GM12891 (cell line): ENCODE results near the gene ZSCAN5C.

Experiments
- PAX5 ChIP-seq: IDR thresholded peaks from 2 replicates; pipeline ENCODE4 v1.6.1; 2011; ENCODE audit warnings: low read length, moderate library complexity, mild to moderate bottlenecking; ENCODE audit not compliant: insufficient read depth, severe bottlenecking
- POLR2A ChIP-seq: IDR thresholded peaks from 2 replicates; pipeline ENCODE4 v1.6.1; 2011; ENCODE audit warnings: low read depth, low read length, control low read depth
- POLR2AphosphoS5 ChIP-seq: IDR thresholded peaks from 2 replicates; pipeline ENCODE4 v1.6.1; 2011; ENCODE audit warnings: low read depth, low read length, control low read depth
- POU2F2 ChIP-seq: IDR thresholded peaks from 2 replicates; pipeline ENCODE4 v1.6.1; 2011; ENCODE audit warnings: low read depth, mild to moderate bottlenecking, control low read depth, low read length, moderate library complexity
- SPI1 ChIP-seq: IDR thresholded peaks from 2 replicates; pipeline ENCODE4 v1.6.1; 2011; ENCODE audit warnings: low read depth, low read length, control low read depth
- TAF1 ChIP-seq: IDR thresholded peaks from 2 replicates; pipeline ENCODE4 v1.6.1; 2011; ENCODE audit warnings: low read depth, low read length, control low read depth

- TF ChIP-seq POLR2A (no peak), POLR2AphosphoS5 (no peak), POU2F2 (no peak), TAF1 (no peak), SPI1 (no peak), PAX5 (no peak)
These were observed 42.3 kb upstream of the ZSCAN5C start for GRCh38 chr19:56159622-56160271.
